Suppressor macrophage treated with lipopolysaccharide for 1 hour (primary cell): Measurements from ENCODE around the gene BRWD1.
A peak's percentile ranks its signal among the peaks of the same experiment; 100 is the strongest.

Experiments used
- DNase-seq, 3 donors: peaks; one replicate each; pipeline ENCODE4 v3.0.0-alpha.2; 2020 to 2022

Gene BRWD1

DNA sequence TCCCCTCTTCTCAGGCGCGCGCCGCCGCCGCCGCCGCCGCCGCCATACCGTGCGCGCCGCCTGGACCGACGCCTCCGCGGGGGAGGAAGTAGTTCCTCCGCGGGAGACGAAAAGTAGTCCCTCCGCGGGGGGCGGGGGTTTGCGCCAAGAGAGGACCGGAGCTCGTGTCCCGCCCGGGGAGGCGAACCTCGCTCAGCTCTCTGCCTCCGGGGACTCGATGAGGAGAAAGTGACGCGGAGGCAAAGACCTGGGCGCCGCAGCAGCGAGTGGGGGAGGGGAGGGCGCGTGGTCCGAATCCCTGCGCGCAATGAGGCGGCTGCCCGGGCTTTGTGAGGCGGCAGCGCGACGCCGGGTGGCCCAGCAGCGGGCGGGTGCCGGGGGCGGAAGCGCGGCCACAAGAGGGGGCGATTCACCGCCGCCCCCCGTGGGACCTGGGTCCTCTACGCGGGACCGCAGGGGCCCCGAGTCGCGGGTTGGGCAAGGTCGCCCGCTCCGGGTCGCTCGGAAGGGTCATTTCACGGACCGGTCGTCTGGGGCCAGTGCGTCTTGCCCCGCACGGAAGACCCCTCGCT, at the start of gene BRWD1:
BRWD1 (minus strand) TSS at position 62 of the 572 bp plus-strand sequence. CDS start 141 bp downstream, outside the sequence.
- DNase-seq, result peak; percentile 81 to 95 (median 90)

GRCh38 chr21:39362733-39363132, 49.3 kb upstream of the BRWD1 start:
- no peak for DNase-seq

GRCh38 chr21:39359382-39359781, 46.0 kb upstream of the BRWD1 start:
- DNase-seq, result no peak

GRCh38 chr21:39353295-39353694, 39.9 kb upstream of the BRWD1 start:
- no peak for DNase-seq

DNA sequence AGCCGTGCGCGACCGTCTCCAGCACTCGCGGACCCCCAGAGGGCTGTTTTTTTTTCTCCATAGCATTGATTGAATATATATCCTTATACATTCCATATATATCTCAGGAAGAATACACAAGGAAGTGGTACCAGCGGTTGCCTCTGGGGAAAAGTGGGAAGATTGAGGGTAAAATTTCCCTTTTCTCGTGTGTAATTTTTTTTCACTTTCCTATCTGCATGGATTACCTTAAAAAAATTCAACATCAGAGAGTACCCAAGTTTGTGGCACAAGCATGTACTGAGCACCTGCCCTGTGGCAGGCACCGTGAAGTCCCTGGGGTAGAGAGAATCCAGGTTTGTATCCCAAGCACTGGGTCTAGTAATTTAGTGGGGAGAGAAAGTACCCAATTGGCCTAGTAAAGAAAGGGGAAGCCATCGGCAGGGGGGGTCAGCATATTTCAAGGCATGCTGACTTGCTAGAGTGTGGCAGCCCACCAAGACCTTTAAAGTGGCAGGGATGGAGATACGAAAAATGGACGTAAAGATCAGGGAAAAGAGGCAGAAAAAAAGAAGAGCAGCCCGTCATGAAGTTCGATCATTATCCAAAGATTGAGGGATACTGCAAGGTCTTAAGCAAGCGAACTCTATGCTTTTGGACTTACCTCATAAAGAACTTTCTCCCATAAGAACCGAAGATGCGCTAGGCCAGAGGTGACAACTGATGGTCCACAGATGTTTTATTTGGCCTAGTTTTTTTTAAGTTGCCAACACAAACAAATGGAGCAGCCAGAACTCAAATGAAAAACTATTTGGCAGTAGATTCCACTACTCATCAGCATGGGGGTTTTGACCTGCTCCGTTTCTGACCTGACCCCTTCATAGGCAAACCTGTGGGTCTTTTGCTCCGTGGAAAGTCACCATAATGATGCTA, 36.9 kb upstream of the BRWD1 start:
- no peak for DNase-seq

GRCh38 chr21:39349211-39350093, 36.0 kb upstream of the BRWD1 start:
- peak; percentile 94 to 98 (median 96) for DNase-seq

DNA sequence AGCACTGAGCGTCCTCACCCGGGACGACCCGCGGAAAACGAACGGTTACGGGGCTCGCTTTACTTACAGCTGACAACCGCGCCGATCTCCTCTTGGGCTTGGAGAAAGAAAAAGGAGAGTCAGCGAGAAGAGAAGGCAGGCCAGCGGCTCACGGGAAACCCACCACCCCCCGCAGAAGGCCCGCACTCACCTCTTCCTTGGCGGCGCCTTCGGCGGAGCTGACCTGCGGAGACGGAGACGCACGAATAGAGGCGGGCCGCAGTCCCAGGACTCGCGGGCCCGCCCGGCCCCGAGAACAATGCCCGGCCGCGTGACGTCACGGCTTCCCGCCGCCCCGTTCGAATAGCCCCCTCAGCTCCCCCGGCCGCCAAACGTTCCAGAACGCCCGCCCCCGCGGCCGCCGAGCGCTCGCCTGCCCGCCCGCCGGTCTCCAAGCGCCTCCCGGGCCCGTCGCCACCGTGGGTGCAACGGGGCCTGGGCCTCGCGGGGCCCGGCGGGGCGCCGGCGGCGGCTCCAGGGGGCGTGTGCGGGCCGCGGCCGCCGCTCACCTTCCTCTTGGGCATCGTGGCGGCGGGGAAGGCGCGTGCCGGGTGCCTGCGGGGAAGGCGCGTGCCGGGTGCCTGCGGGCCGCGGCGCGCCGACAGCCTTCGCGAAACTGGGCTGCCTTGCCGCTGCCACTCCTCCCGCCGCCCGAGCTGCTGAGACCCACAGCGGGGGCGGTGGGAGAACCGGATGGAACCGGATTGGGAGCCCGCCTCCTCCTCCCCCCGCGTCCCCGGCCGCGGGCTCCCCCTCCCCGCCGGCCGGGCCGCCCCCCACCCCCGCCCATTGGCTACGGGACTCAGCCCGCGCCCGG, 35.2 kb upstream of the BRWD1 start, which contains the start of gene HMGN1:
HMGN1 (minus strand) TSS at position 734 of the 856 bp plus-strand sequence; CDS start at position 563, 171 bp downstream.
- peak; percentile 83 to 94 (median 84) for DNase-seq

DNA sequence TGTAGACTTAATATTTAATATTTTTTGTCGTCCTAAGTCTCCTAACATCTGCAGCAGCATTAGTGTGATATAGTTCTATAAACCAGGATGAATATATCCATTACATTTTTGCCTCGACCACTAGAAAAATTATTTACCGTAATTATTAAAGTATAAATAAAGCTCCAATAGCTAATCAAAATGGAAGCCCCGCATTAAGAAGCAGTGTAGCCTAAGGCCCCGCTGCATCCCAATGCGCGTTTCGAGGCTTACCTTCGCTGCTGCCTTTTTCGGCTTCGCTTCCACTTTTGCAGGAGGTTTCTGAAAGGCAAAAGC, 34.6 kb upstream of the BRWD1 start:
- DNase-seq, result peak in 2 of 3 donors; percentile 33 to 40

- DNase-seq, result no peak
Measured at GRCh38 chr21:39347537-39347936, 34.1 kb upstream of the BRWD1 start.

- DNase-seq, result no peak
Measured at GRCh38 chr21:39346671-39347331, 33.4 kb upstream of the BRWD1 start.

DNA sequence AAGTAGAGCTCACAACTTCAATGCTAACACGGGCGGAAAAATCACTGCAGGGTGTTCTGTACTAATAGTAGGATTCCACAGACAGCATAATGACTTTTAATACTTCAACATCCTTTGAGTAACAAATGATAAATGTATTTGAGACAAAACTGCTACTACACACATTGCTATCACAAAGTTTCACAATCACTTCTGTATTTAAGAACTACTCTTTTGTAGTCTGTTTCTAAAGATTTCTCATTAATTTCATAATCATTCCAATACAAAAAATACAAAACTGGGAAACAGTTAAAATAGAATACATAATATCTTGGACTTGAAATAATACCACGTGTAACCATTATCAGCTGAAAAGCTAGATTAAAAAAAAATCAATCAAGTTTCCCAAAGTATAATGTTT, 32.8 kb upstream of the BRWD1 start:
- DNase-seq, result peak in 2 of 3 donors; percentile 27 to 36

DNA sequence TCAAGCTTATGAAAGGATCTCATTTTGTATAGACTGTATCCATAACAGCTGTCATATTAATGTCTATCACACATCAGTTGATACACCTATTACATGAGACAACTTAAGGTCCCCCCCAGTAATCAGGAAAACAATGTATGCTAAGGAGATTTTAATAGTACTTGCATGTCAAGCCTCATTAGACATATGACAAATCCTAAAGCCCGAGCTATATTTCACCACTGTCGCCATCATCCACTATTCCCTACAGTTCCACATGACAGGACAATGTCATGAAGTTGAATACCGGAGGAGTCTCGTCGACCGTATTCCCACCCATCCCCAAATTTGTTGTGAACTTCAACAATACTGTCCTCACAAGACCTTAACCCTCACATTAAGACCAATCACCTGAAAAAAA, 32.0 kb upstream of the BRWD1 start:
- no peak for DNase-seq

- no peak for DNase-seq
Measured at GRCh38 chr21:39344848-39345247, 31.4 kb upstream of the BRWD1 start.

- DNase-seq, result no peak
Measured at GRCh38 chr21:39341249-39341923, 28.0 kb upstream of the BRWD1 start.

- DNase-seq, result no peak
Measured at GRCh38 chr21:39340687-39341086, 27.3 kb upstream of the BRWD1 start.

DNA sequence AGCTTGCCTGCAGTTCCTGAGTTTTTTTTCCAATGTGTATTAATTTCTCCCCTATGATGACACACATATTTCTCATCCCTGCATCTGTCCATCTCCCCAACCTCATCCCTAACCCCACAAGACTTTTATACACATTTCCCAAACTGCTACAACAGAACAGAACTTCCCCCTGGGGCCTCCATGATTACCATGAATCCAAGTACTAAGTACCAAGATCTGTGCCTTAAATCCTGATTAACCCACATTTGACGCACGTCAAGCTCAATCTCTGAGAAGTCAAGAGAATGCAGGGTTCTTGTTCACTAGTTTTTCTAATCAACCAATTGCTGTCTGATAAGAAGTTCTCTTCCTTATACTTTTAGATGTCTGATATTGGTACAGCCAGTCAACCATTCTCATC, 25.8 kb upstream of the BRWD1 start:
- no peak for DNase-seq

- no peak for DNase-seq
Measured at GRCh38 chr21:39336457-39337008, 23.1 kb upstream of the BRWD1 start.

- no peak for DNase-seq
Measured at GRCh38 chr21:39334611-39335010, 21.2 kb upstream of the BRWD1 start.

DNA sequence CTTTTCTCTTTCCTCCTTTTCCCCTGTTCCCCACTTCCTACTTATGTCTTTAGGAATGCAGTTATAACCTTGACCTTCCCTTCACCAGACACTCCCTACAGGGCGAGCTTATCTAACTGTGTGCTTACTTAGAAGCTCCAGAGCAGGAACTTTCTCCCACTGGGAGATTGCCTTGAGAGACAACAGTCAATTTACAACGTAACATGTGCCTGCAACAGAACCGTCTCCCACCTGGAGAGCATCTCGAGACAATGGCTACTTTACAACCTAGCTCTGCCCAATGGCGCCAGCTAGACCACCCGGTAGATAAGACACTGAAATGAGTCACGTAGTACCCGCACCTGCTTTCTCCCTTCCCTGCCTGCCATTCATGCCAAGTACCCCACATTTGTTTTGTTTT, 18.7 kb upstream of the BRWD1 start:
- DNase-seq, result no peak

DNA sequence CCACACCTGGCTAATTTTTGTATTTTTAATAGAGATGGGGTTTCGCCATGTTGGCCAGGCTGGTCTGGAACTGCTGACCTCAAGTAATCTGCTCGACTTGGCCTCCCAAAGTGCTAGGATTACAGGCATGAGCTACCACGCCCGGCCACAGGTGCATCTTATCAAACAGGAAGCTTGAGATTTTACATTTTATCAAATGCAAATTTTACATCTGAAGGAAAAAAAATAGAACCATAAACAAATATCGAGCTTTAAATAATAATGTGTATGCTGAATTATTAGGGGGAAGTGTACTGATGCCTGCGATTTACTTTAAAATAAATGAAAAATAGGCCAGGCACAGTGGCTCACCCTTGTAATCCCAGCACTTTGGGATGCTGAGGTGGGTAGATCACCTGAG, 16.6 kb upstream of the BRWD1 start:
- no peak for DNase-seq

- DNase-seq, result no peak
Measured at GRCh38 chr21:39327727-39328126, 14.3 kb upstream of the BRWD1 start.
